SW 1271 (cell line): ENCODE data around the gene RNASEH2C.
"Not testable (repeated sequence)": the region's sequence is repeated elsewhere in the genome, so short reads cannot be mapped to it uniquely, and the experiment has no call there.

Source experiments
- DNase-seq, 2 experiments: peaks; one replicate each; lab custom pipeline; 2025; lab: John Stamatoyannopoulos, UW

Gene RNASEH2C

DNA sequence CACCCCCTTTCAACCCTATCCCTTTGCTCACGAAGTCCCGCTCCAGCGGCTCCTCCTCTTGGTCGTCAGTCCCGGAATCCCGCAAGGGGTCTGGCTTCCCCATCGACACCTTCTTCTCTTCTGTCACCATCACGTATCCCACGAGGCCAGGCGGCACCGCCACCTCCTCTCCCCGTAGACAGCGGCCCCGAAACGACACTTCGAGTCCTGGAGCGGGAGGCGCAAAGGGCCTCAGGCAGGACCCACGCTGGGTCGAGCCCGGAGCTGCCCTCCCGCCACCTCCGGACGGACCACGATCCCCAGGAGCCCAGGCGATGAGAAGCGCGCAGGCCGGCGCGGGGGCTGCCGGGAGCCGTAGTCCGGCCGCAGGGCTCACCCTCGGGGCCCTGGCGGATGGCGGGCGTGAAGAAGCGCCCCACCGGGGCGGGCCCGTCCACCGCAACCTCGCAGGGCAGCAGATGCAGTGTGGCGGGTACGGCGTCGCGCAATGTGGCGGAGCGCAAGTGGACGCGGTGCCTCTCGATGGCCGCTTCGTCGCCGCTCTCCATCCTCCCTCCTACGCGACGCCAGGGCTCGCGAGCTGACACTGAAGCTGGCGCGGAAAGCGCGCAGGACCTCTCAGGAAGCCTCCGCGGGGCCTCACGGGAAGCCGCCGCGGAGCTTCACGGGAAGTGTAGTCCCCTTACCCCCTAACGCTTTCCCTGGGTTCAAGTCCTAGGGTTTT, at the start of gene RNASEH2C:
Gene RNASEH2C, minus strand, starts transcription at position 588 of the 724 bp plus-strand sequence. Its CDS starts 40 bp downstream, at position 548.
- peak; percentile 48 to 66 for DNase-seq

DNA sequence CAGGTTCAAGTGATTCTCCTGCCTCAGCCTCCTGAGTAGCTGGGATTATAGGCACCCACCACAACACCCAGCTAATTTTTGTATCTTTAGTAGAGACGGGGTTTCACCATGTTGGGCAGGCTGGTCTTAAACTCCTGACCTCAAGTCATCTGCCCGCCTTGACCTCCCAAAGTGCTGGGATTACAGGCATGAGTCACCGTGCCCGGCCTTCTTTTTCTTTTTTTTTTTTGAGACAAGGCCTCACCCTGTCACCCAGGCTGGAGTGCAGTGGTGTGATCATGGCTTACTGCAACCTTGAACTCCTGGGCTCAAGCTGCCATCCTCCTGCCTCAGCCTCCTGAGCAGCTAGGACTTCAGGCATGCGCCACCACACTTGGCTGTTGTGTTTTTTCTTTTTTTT, 47.2 kb upstream of the RNASEH2C start:
- DNase-seq: not testable (repeated sequence)

DNA sequence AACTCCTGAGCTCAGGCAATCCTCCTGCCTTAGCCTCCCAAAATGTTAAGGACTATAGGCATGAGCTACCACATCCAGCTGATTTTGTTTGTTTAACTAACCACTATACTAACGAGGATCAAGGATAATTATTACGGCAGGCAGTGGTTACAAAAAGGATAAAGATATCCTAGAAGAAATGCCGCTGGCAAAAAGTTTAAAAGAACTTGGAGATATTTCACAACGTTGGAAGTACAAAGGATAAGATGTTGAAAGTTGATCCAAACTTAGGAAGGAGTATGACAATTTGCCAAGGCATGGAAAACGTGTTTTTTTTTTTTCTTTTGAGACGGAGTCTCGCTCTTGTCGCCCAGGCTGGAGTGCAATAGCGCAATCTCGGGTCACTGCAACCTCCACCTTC, 46.8 kb upstream of the RNASEH2C start:
- no peak for DNase-seq

DNA sequence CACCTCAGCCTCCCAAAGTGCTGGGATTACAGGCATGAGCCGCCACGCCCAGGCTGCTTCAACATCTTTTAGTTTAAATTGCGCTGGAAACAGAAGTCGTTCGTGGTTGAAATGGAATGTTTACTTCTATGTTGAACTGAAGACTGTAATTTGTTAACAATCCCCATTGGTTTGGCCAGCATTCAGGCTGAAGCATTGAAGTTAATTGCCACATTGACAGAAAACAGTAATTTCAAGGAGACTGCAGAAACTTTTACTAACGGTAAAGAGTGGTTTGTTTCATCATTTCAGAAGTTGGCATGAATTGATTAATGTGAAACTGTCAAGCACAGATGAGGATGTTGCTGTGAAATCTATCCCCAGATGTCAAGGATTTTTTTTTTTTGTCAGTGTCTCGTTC, 45.9 kb upstream of the RNASEH2C start:
- no peak for DNase-seq

DNA sequence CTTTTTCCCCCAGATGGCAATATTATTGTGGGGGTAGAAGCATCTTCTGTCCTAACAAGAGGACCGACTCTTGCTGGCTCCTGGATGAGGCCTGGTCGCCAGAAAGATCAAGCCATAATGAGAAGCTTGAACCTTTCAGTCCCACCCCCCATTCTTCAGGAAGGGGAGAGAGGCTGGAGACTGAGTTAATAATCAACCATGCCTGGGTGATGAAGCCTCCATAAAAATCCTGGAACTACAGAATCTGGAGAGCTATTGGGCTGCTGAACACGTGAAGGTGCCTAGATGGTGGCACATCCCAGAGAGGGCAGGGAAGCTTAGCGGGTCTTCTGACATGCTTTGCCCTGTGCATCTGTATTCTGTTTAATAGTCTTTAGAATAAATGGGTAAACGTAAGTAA, 43.8 kb upstream of the RNASEH2C start:
- no peak for DNase-seq

DNA sequence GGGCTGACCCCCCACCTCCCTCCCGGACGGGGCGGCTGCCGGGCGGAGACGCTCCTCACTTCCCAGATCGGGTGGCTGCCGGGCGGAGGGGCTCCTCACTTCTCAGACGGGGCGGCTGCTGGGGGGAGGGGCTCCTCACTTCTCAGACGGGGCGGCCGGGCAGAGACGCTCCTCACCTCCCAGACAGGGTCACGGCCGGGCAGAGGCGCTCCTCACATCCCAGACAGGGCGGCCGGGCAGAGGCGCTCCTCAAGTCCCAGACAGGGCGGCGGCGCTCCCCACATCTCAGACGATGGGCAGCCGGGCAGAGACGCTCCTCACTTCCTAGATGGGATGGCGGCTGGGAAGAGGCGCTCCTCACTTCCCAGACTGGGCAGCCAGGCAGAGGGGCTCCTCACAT, 42.2 kb upstream of the RNASEH2C start:
- not testable (repeated sequence) for DNase-seq

DNA sequence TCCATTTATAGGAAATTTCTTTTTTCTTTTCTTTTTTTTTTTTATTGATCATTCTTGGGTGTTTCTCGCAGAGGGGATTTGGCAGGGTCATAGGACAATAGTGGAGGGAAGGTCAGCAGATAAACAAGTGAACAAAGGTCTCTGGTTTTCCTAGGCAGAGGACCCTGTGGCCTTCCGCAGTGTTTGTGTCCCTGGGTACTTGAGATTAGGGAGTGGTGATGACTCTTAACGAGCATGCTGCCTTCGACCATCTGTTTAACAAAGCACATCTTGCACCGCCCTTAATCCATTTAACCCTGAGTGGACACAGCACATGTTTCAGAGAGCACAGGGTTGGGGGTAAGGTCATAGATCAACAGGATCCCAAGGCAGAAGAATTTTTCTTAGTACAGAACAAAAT, 41.6 kb upstream of the RNASEH2C start:
- DNase-seq: not testable (repeated sequence)

DNA sequence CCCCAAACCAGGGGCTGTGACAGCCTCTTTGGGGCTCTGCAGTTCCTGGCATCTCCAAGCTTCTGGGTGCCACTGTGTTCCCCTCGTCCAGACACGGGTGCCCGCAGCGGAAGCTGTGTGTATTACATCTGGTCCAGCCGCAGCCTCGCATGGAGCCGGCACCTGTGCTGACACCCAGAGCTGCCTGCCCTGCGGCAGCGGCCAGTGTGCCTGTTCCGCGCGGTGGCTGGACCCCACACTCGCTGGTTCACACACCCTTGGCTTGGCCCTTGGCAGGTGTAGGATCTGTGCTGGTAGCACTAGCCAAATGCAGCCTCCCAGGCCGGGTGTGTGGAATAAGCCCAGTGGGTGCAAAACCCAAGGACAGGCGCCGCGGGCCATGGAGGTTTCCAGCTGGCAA, 24.5 kb upstream of the RNASEH2C start:
- no peak for DNase-seq

DNA sequence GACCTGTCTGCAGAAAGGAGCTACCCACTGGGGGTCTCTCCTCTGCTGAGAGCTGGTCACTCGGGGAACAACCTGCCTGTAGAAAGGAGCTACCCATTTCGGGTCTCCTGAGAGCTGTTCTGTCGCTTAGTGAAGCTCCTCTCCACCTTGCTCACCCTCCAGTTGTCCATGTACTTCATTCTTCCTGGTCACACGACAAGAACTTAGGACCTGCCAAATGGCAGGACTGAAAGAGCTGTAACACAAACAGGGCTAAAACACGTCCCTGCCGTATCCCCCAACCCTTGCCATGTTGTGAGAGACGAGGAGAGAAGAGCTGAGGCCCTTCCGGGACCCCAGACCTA, 24.1 kb upstream of the RNASEH2C start:
- DNase-seq: no peak

DNA sequence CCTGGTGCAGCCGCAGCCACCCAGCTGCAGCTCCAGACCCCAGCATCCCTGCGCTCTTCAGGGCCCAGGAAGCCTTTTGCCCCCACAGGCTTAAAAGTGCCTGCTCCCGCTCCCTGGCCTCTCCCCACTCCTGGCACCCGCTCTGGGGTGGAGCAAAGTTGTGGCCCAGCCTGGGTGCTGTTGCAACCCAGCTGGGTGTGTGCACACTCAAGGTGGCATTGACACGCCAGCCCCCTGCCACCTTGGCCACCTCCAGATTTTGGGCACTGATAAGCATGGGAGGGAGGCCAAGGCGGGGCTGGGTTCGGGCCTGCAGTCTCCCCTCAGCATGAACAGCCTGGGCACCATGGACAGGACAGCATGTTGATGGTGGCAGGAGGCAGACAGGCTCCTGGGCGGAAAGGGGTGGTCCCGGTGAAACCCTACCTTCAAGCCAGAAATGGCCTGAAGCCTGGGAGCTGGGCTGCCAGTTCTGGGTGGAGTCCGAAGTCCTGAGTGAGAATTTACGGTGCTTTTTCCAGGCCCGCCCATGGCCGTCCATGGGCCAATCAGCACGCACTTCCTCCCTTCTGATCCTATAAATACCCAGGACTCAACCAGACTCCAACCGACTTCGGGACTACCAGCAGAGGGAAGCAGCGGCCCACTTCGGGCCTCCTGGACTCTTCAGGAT, 23.6 kb upstream of the RNASEH2C start:
- DNase-seq: peak; percentile 37 to 64

DNA sequence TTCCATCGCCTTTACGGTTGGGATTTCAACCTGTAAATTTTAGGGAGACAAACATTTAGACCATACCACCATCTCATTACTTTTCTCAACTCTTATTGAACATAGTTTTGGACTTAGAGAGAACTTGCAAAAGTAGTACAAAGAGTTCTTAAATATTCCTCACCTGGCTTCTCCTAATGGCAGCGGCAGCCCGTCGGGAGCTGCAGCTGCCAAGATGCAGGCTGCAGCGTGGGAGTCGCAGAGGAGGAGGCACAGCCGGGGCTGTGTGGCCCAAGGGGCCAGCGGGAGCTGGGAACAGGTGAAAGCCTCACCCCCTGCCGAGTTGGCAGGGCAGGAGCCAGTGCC, 23.1 kb upstream of the RNASEH2C start:
- no peak for DNase-seq

DNA sequence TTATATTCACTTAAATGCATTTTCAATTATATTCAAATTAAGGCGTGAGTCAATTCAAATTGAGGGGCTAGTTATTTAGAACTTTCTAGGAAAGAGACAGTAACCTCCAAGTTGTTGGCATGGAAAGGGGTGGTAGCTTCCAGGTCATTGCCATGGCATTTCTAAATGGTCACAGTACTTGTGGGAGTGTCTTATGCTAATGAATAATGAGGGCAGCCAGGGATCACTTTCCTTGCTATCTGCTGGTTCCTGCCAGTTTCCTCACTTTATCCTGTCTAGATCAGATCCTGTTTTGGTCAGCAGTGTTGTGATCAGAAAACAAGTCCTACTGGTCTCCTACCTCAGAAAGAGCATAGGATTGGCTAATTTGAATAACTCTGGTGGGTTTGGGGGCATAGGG, 21.8 kb upstream of the RNASEH2C start:
- DNase-seq: no peak

DNA sequence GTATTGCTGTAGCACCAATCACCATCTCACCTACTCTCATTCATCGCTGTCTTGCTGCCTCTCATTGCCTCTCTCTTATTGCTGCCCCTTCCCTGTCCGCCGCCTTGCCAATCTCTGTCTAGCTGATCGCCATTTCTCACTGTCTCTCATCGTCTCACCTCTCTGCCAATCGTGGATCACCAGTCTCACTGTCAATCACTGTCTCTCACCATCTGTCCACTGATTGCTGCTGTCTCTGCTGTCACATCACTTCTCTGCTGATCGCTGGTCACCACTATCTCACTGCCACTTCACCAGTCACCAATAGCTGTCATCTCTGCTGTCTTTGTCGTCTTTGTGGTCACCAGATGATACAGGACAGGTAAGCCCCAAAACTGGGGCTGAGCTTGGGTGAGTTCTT, 20.6 kb upstream of the RNASEH2C start:
- DNase-seq: no peak

DNA sequence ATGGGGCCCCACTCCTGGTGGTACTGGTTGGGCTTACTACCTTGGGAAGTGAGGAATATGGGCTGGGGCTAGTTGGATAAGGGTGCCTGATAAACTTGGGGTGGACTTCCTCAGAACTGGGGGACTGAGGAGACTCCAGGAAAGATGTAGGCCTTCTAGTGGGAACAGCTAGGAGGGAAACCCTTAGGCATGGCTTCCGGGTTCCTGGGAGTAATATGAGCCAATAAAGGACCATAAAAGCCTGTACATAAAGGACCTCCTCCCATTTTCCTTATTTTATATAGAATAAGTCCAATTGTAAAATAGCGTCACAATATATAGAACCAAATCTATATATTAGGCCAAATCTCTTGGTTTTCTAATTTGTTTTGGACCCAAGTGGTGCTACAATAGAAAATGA, 18.4 kb upstream of the RNASEH2C start:
- no peak for DNase-seq

DNA sequence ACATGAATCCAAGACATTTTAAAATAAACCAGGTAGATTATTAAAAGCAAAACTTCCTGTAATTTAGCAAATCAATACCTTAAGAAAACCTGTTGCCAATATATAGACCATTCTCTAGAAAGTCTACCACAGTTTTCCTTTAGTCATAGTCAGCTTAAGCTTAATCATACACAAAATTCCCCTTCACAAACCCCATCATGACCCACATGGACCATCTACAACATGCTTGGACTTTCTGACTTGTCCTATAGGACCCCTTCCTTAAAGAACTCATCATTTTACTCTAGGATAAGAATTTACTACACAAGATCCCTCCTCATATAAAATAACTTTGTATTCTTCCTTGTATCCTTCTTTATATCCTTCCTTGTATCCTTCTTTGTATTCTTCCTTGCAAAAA, 16.2 kb upstream of the RNASEH2C start:
- no peak for DNase-seq

DNA sequence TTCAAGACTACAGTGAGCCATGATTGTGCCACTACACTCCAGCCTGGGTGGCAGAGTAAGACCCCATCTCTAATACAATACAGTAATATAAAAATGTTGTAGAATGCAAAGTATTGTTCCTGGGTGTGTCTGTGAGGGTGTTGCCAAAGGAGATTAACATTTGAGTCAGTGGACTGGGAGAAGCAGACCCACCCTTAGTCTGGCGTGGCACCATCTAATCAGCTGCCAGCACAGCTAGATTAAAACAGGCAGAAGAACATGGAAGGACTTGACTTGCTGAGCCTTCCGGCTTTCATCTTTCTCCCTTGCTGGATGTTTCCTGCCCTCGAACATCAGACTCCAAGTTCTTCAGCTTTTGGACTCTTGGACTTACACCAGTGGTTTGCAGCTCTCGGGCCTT, 14.5 kb upstream of the RNASEH2C start:
- DNase-seq: not testable (repeated sequence)

DNA sequence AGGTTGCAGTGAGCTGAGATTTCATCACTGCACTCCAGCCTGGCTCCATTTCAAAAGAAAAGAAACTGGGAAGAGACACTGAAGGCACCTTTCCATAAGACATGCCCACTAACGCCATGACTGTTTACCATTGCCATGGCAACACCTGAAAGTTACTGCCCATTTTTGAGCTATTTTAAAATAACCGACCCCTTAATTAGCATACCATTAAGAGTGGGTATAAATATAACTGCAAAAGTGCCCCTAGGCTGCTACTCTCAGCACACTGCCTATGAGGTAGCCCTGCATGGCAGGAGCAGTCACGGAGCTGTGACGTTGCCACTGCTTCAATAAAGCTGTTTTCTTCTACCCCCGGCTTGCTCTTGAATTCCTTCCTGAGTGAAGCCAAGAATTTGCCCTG, 9.9 kb upstream of the RNASEH2C start:
- DNase-seq: no peak

DNA sequence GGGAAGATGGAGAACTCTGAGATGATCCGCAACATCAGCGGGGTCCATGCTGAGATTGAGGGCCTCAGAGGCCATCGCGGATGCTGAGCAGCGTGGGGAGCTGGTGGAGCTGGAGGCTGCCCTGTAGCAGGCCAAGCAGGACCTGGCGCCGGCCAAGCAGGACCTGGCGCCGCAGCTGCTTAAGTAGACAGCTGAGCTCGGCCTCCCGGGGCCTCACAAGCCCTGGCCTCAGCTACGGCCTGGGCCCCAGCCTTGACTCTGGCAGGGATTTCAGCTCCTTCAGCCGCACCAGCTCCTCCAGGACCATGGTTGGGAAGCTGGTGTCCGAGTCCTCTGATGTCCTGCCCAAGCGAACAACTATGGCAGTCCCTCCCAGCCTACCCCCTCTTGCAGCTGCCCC, 7.3 kb upstream of the RNASEH2C start:
- no peak for DNase-seq

DNA sequence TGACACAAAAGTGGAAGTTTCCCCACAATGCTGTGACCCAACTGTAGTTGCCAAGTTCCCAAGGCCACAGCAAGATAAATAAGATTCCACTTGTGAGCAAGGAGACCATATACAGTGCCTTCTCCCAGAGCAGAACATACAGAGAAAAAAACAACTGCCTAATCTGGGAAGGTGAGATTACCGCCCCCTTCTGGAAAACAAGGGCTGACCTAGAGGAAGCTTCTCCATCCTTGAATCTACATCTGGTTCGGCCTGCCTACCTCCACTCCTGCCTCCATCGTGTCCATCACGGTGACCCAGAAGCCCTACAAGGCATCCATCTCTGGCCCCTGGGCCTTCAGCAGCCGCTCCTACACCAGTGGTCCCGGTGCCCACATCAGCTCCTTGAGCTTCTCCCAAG, 6.1 kb upstream of the RNASEH2C start:
- DNase-seq: no peak

DNA sequence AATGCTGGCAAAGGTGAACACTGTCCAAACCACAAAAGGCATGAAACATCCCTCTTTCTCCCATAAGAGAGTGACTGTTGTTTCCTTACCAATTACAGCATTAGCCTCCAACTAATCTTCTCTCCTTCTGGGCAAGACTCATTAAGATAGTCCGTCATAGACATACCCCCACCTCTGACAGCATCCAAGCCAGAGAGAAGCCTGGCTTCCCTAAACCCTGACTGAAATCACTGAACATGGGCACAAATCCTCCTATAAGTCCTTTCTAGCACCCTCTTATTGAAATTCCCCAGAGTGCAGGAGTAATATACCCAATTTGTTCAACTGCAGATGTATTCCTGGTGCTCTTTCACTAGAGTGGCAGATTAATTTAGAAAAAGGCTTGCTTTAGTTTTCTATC, 1.7 kb upstream of the RNASEH2C start:
- no peak for DNase-seq

DNA sequence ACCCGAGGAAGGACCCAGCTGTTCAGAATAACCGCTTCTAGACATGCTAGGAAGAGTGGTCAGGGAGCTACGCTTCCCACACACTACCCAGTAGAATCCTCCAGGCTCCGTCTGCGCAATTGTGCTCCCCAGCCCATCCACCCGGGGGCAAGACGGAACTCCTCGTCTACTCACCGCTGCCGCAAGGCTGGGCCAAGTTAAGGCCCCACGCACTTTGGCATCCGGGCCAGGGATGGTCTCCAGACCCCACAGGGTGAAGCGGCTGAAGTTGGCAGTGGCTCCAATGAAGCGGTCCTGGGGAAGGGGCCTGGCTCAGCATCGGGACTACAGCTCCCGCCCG, 757 bp downstream of the RNASEH2C start:
- no peak for DNase-seq

DNA sequence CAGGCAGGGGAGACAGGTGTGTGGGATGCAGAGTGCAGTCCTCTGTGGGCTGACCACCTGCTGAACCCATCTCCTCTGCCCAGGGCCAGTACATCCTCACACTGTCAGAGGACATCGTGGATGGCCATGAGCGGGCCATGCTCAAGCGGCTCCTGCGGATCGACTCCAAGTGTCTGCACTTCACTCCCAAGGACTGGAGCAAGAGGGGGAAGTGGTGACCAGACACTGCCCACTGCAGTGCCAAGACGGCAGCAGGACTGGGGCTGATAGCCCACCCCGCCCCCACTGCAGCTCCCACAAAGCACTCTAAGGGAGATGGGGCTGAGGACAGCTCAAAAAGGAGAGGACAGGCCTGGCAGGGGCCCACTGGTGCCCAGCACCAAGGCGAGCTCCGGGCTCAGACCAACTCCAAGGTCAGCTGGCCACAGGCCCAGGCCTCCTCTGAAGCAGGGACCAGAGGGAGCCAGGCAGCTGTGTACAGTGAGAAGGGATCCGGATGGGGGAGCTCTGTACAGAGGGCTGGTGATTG, 1.6 kb downstream of the RNASEH2C start:
- DNase-seq: no peak

DNA sequence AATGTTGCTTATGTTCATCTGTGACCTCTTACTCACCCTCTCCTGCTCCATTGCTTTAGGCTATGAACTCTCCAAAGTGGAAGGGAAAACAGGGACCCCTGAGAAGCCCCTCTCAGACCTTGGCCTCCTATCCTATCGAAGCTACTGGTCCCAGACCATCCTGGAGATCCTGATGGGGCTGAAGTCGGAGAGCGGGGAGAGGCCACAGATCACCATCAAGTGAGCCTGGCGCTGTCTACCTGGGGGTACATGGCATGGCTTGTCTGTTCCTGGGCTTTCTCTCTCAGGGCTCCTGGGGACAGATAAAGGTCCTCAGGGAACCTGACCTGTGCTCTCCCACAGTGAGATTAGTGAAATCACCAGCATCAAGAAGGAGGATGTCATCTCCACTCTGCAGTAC, 2.1 kb downstream of the RNASEH2C start:
- DNase-seq: no peak

DNA sequence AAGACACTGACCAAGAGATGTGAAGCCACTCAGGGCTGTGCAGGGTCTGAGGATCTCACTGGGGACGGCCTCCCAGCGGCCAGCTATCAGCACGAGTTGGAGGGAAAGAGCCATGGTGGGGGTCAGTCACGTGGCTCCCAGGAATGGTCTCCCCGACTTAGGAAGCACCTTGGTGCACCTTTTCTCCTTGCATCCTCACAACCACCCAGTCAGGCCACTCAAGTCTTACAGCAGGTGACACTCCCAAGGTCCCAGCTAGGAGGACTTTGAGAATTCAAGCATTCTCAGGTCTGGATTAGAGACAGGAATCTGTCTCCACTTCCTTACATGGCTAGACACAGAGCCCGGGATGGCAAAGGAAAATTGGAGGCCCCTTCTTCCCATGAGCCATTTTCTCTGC, 2.7 kb downstream of the RNASEH2C start:
- no peak for DNase-seq
